B cell (primary cell): Measurements from ENCODE around the gene MIER3.

Source experiments
- EZH2 ChIP-seq: IDR thresholded peaks from 2 replicates; pipeline ENCODE4 v1.6.1; 2012; ENCODE audit warnings: borderline replicate concordance, low read depth, mild to moderate bottlenecking, moderate library complexity, low read length; ENCODE audit not compliant: insufficient read depth, poor library complexity, severe bottlenecking
- TF ChIP-seq, protein P1 (sequence below): fragments of 200-600 bp; IDR thresholded peaks from one replicate; pipeline ENCODE4 v1.8.0; 2022; ENCODE audit warnings: antibody characterized with exemption, mild to moderate bottlenecking

DNA sequence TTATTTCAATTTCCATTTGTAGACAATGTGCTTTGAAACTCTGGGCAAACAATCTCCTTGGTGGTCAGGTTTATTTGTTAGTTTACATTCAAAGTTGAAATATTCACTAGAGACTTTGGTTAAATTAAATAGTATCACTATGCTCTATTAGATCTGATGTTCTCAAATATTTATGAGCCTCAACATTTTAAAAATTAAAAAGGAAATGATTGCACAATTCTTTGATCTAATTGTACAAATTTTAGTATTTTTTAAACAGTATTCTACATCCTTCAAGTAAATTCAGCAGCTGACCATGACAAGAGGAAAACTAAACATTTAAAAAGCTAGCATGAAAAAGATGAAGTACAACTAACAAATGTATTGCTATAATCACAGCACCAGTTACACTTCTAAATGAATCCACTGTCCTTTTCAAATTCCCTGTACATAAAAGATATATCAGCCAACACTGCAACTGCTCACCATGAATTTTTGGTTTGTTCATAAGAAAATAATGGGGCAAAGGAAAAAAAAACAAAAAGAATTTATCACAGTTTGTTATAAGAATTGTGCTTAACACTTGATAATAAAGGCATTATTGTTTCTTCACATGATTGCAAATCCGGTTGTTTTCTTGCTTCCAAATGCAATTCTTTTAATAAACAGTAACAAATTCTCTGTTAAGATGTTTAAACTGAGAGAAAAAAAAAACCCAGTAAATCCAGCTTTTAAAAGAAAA is 31.8 kb downstream of the MIER3 start:
- TF ChIP-seq, protein P1, sequence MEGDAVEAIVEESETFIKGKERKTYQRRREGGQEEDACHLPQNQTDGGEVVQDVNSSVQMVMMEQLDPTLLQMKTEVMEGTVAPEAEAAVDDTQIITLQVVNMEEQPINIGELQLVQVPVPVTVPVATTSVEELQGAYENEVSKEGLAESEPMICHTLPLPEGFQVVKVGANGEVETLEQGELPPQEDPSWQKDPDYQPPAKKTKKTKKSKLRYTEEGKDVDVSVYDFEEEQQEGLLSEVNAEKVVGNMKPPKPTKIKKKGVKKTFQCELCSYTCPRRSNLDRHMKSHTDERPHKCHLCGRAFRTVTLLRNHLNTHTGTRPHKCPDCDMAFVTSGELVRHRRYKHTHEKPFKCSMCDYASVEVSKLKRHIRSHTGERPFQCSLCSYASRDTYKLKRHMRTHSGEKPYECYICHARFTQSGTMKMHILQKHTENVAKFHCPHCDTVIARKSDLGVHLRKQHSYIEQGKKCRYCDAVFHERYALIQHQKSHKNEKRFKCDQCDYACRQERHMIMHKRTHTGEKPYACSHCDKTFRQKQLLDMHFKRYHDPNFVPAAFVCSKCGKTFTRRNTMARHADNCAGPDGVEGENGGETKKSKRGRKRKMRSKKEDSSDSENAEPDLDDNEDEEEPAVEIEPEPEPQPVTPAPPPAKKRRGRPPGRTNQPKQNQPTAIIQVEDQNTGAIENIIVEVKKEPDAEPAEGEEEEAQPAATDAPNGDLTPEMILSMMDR = no peak
- TF ChIP-seq EZH2 = no peak
